GM11168 (cell line): Measurements from ENCODE around the gene FNBP1.

Experiments
- in situ Hi-C: fragments of 300-500 bp; cut with MboI; formaldehyde crosslinking; loops from one replicate; pipeline ENCODE4 v1.12.0; 2022; ENCODE audit warnings: low sequenced_read_pairs; ENCODE audit not compliant: unreplicated experiment

FNBP1 gene

GRCh38 chr9:129932303-129933151 lies 110.5 kb downstream of the FNBP1 start:
- in situ Hi-C loops = no loop called here

GRCh38 chr9:129930743-129931142 lies 112.2 kb downstream of the FNBP1 start:
- in situ Hi-C loops = no loop called here

DNA sequence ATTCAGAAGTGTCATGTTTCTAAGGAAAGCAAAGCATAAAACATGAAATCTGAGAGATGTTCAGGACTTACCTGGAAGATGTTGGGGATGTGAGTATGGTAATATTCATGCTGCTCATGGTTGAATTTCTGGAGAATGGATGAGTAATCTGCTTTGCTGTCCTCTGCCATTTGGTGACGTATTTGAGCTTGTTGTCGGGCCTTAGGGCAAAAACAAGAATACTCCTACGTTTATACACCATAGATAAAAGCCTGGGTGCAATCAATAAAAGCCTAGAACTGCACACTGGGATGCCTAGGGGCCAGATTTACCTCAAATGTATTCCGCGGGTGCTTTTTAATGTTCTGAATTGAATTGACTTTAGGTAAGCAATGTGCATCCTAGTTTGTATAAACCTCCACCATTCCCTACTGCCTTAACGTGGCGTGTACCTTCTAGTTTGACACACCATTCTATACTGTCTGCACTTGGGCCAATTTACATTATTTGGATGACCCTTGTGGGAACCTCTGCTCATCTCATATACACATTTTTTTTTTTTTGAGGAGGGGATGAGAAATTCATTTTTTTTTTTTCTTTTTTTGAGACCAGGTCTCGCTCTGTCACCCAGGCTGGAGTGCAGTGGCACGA lies 113.4 kb downstream of the FNBP1 start:
- in situ Hi-C loops = no loop called here

DNA sequence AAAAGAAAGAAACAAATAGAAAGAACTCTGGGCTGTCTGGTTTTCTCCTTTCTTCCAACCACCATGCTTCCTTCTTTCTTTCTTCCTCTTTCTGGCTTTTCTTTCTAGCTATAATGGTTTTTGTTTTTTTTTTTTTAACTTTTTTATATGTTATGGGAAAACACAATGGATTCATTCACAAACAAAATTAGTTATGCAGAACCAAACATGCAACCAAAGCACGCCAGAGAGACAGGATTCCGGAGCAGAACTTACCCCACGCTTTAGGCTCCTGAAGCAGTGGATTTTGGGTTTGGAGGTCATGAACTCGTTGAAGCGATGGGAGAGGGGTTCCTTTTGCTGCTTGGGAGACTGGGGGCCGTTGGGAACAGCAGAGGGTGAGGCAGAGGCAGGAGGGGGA lies 119.4 kb downstream of the FNBP1 start:
- in situ Hi-C loops = no loop called here

DNA sequence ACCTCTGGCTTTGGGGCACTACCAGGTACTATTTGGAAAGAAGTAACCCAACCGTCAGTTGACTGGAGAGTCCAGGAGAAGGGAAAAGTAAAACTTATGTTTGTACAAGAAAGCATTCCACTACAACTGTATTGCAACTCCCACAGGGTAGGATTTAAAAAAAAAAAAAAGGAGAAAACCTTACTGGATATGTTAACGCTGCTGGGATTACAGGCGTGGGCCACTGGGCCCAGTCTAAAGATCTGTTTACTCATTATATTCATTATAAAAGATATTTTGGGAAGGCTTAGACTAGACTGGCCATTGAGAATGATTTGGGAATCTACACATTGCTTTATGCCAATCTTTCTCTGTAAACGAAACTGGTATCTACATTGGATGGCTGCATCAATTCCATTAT lies 121.1 kb downstream of the FNBP1 start:
- in situ Hi-C loops = no loop called here

- in situ Hi-C loops = no loop called here
Observed at GRCh38 chr9:129919841-129920240, 123.1 kb downstream of the FNBP1 start.

- in situ Hi-C loops = no loop called here
Observed at GRCh38 chr9:129919277-129919676, 123.7 kb downstream of the FNBP1 start.

GRCh38 chr9:129918296-129918950 lies 124.6 kb downstream of the FNBP1 start:
- in situ Hi-C loops = no loop called here

DNA sequence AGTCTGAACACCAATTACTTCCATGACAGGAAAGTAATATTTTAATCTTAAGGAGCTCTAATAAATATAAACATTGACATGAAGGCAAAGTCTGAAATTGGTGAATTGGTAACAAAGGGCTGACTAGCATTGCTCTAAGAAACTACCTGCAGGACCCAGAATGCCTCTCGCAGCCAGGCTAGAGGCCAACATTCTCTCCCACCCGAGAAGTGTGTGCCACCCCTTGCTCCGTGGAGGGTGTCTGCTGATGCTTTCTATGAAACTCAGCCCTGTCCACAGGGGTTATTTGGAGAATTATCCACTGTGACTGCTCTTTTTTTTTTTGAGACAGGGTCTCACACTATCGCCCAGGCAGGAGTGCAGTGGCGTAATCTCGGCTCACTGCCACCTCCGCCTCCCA lies 126.3 kb downstream of the FNBP1 start:
- in situ Hi-C loops = no loop called here

GRCh38 chr9:129914051-129914450 lies 128.9 kb downstream of the FNBP1 start:
- in situ Hi-C loops = no loop called here

DNA sequence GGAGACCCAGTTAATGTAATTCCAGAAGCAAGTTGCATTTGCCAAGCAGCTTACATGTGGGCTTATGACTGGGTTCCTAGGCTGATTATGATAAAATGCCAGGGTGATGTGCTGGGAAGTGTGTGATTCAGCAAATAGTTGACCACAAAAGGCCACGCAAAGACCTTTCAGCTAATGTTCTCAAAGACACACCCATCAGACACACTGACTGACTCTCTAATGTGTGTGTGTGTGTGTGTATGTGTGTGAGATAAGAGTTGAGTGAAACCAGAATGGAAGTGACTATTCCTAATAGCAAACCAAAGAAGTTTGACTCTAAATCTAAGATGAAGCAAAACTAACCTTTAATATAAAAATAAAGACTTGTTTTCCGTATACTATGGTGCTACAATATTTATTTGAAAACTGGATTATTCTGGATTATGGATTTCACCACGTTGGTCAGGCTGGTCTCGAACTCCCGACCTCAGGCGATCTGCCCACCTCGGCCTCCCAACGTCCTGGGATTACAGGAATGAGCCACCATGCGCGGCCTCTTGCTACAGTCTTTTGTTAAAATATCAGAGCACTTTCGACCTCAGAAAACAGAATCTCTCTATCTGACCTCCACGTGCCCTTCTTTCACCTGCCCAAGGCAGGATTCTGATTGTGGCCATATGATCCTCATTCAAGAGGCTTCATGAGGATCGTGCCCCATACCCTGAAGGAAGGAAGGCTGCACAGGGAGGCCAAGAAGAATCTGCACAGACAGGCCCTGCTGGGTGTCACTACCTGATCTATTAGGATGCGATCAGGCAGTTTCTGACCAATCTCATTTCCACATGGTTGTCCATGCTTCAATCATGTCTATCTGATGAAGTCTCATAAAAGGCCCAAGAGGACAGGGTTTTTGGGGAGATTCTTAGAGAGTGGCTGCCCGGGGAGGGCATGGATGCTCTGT lies 132.1 kb downstream of the FNBP1 start:
- in situ Hi-C loops = no loop called here

DNA sequence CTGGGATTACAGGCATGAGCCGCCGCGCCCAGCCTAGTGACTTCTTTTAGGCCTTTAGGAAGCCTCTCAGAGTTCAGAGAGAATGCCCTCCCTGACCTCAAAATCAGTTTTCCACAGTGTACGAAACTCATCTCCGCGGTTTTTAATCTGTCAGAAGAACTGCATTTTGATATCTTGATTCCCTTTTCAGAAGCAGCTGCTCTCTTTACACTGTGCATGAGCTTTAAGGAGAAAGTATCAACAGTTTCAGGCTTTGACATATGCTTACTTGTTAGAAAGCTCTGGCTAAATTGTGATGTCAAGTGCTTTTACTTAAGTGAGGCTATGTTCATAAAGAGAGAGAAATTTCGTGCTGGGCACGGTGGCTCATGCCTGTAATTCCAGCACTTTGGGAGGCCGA lies 133.1 kb downstream of the FNBP1 start:
- in situ Hi-C loops = no loop called here

GRCh38 chr9:129908906-129909305 lies 134.1 kb downstream of the FNBP1 start:
- in situ Hi-C loops = no loop called here

- in situ Hi-C loops = no loop called here
Observed at GRCh38 chr9:129907201-129907600, 135.8 kb downstream of the FNBP1 start.

GRCh38 chr9:129906298-129906697 lies 136.7 kb downstream of the FNBP1 start:
- in situ Hi-C loops = no loop called here

- in situ Hi-C loops = no loop called here
Observed at GRCh38 chr9:129904734-129905133, 138.3 kb downstream of the FNBP1 start.

- in situ Hi-C loops = no loop called here
Observed at GRCh38 chr9:129902740-129903134, 140.3 kb downstream of the FNBP1 start.

DNA sequence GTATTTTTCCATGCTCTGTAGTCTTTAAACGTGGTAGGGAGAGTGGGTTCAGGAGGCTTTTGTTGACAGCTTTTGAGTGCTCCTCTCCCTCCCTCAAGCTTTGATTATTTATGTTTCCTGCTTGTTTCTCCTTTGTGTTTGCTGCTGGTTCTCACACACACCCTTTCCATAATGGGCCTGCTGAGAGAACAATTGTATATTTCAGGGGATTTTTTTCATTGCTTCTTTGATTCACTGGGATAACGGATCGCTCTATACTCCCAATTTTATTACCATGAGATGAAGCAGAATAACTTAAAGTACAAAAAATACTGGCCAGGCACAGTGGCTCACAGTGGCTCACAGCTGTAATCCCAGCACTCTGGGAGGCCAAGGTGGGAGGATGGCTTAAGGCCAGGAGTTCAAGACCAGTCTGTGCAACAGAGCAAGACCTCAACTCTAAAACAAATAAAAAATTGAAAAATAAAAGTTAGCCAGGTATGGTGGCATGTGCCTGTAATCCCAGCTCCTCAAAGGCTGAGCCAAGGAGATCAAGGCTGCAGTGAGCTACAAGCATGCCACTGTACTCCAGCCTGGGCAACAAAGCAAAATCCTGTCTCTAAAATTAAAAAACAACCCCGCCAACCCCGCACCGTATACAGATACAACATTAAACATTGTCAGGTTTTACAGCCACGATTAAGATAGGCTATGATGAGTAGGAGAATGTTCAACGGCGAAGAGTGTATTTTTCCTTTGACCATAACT lies 140.8 kb downstream of the FNBP1 start:
- in situ Hi-C loops = no loop called here

GRCh38 chr9:129900263-129901027 lies 142.5 kb downstream of the FNBP1 start:
- in situ Hi-C loops = no loop called here
